ENCODE measurements around the gene KCNG4. TPM values are rescaled to one million over a fixed set of nuclear protein-coding genes. Genes with fewer than 3 reads are reported as not detected.
"Not testable (repeated sequence)": the region's sequence is repeated elsewhere in the genome, so short reads cannot be mapped to it uniquely, and the experiment has no call there.

The KCNG4 gene
- total RNA-seq, 1 experiment from 2014 or later: not detected

DNA sequence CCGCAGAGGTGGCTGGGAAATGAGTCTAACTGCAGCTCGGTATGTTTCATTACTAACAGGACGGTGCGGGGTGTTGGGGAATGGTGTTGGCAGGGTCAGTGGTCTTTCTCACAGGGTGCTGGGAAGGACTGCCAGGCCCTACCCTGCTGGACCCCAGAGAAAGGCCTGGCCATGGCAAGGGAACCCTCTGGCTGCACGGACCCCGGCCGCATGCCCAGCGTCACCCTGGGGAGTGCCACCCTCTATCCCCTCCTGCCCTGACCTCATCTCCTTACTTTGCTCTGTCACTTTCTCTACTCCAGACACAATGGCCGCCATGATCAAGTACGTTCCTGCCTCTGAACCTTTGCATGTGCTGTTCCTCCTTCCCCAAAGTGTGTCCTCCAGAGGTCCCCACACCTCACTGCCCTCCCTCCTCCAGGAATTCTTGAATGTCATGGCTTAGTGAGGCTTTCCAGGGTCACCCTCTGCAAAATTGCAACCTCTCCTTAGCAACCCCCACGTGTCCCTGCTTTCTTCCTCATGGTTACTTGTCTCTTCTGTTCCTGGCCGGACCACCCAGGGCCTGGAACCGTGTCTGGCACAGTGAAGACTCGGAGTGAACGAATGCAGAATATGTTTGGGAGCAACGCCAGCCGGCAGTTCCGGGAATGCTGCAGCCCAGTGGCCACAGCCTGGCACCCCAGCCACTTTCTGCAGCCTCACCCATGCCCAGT is 33.7 kb downstream of the KCNG4 start:
- Histone ChIP-seq H3K56ac (ENCODE audit: insufficient read length, low read depth, low read length) (no peak overlapping the region), H3K23ac (ENCODE audit: insufficient read length, low read depth, low read length) (no peak overlapping the region), H3K27ac (ENCODE audit: insufficient read length, low read depth, low read length) (no peak overlapping the region), H4K8ac (replicated peaks; ENCODE audit: insufficient read length, low read depth, low read length) (no peak overlapping the region), H3K27me3 (ENCODE audit: insufficient read depth, low read length) (no peaks in the 10 kb centered on the region), H3K18ac (ENCODE audit: insufficient read length, low read depth, low read length) (no peak overlapping the region), H2AK5ac (ENCODE audit: insufficient read length, low read length) (no peak overlapping the region), H2BK15ac (ENCODE audit: low read depth, low read length) (no peak overlapping the region), H3K79me1 (ENCODE audit: insufficient read depth, low read depth, low read length, poor library complexity, severe bottlenecking) (no peaks in the 10 kb centered on the region), H2AFZ (ENCODE audit: low read length) (no peak overlapping the region), H3K4me1 (ENCODE audit: insufficient read depth, low read length) (no peaks in the 10 kb centered on the region), H3K4me2 (ENCODE audit: insufficient read depth, insufficient read length, low read length) (no peak overlapping the region), H4K91ac (ENCODE audit: insufficient read length, low read depth, low read length) (no peak overlapping the region), H3K14ac (ENCODE audit: insufficient read depth, low read length) (no peak overlapping the region), H3K79me2 (ENCODE audit: insufficient read depth, low read length) (no peaks in the 10 kb centered on the region), H4K5ac (ENCODE audit: insufficient read length, low read depth, low read length) (no peak overlapping the region), H2BK5ac (ENCODE audit: insufficient read length, low read length) (no peak overlapping the region), H2BK120ac (ENCODE audit: low read depth, low read length, poor library complexity, severe bottlenecking) (no peak overlapping the region), H3K9ac (ENCODE audit: extremely low read depth, insufficient read length, low read length) (no peak overlapping the region), H3K23me2 (ENCODE audit: insufficient read length, low read depth, low read length, poor library complexity, severe bottlenecking) (no peaks in the 10 kb centered on the region), H4K20me1 (ENCODE audit: control insufficient read depth, insufficient read depth, insufficient read length) (no peaks in the 10 kb centered on the region), H2BK20ac (ENCODE audit: low read depth, low read length, poor library complexity, severe bottlenecking) (no peak overlapping the region), H3T11ph (ENCODE audit: low read length) (no peak overlapping the region), H3K4ac (ENCODE audit: low read depth, low read length) (no peak overlapping the region), H3K9me3 (ENCODE audit: control insufficient read depth, low read depth, low read length) (no peaks in the 10 kb centered on the region), H2BK12ac (ENCODE audit: insufficient read length, low read depth, low read length) (no peak overlapping the region)
- WGBS (ENCODE audit: extremely low coverage, insufficient read length, low lambda C conversion rate): no CpG with 5 or more reads among the region's 18 CpGs
- H3K4me1 Mint-ChIP-seq: peaks cover 5 to 7% of the 10 kb centered on the region in 2 experiments
- TF ChIP-seq, protein P1, sequence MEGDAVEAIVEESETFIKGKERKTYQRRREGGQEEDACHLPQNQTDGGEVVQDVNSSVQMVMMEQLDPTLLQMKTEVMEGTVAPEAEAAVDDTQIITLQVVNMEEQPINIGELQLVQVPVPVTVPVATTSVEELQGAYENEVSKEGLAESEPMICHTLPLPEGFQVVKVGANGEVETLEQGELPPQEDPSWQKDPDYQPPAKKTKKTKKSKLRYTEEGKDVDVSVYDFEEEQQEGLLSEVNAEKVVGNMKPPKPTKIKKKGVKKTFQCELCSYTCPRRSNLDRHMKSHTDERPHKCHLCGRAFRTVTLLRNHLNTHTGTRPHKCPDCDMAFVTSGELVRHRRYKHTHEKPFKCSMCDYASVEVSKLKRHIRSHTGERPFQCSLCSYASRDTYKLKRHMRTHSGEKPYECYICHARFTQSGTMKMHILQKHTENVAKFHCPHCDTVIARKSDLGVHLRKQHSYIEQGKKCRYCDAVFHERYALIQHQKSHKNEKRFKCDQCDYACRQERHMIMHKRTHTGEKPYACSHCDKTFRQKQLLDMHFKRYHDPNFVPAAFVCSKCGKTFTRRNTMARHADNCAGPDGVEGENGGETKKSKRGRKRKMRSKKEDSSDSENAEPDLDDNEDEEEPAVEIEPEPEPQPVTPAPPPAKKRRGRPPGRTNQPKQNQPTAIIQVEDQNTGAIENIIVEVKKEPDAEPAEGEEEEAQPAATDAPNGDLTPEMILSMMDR (conservative IDR thresholded peaks at IDR 0.05): no peak
- H3K27ac Mint-ChIP-seq: no peak overlapping the region; a peak in 1 of 7 replicates
- DNase-seq: no peak
- no peak overlapping the region for H3K4me3 Mint-ChIP-seq
- no peaks in the 10 kb centered on the region for H3K9me3 Mint-ChIP-seq
- H3K36me3 Mint-ChIP-seq (ENCODE audit: insufficient read depth in 1 of 3, low read depth in 3 of 3): no peaks in the 10 kb centered on the region
- no peaks in the 10 kb centered on the region; the same call in 1 of the 2 replicates for H3K27me3 Mint-ChIP-seq (ENCODE audit: low read depth)

DNA sequence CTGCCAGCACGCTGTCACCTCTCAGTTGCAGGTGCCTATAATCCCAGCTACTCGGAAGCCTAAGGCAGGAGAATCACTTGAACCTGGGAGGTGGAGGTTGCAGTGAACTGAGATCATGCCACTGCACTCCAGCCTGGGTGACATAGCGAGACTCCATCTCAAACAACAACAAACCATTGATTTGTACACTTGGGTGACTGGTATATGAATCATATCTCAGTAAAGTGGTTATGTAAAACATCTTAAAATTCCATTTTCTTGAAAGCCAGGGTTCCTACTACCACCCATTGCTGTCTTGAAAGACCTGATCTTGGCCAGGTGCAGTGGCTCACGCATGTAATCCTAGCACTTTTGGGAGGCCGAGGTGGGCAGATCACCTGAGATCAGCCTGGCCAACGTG is 34.7 kb downstream of the KCNG4 start:
- not testable (repeated sequence) for H3K27ac Mint-ChIP-seq; H3K79me2 ChIP-seq (ENCODE audit: insufficient read depth, low read length); H4K8ac ChIP-seq (replicated peaks; ENCODE audit: insufficient read length, low read depth, low read length); H3T11ph ChIP-seq (ENCODE audit: low read length); H3K9ac ChIP-seq (ENCODE audit: extremely low read depth, insufficient read length, low read length); H3K4me1 Mint-ChIP-seq; H3K18ac ChIP-seq (ENCODE audit: insufficient read length, low read depth, low read length); H2BK12ac ChIP-seq (ENCODE audit: insufficient read length, low read depth, low read length); H2BK5ac ChIP-seq (ENCODE audit: insufficient read length, low read length); H2BK20ac ChIP-seq (ENCODE audit: low read depth, low read length, poor library complexity, severe bottlenecking); H3K9me3 ChIP-seq (ENCODE audit: control insufficient read depth, low read depth, low read length); H3K4me2 ChIP-seq (ENCODE audit: insufficient read depth, insufficient read length, low read length); H2BK120ac ChIP-seq (ENCODE audit: low read depth, low read length, poor library complexity, severe bottlenecking); DNase-seq; H4K91ac ChIP-seq (ENCODE audit: insufficient read length, low read depth, low read length); H3K27me3 Mint-ChIP-seq (ENCODE audit: low read depth); H3K36me3 Mint-ChIP-seq (ENCODE audit: insufficient read depth in 1 of 3, low read depth in 3 of 3); H3K4ac ChIP-seq (ENCODE audit: low read depth, low read length); H4K5ac ChIP-seq (ENCODE audit: insufficient read length, low read depth, low read length); H3K4me1 ChIP-seq (ENCODE audit: insufficient read depth, low read length); H4K20me1 ChIP-seq (ENCODE audit: control insufficient read depth, insufficient read depth, insufficient read length); H3K56ac ChIP-seq (ENCODE audit: insufficient read length, low read depth, low read length); H3K27me3 ChIP-seq (ENCODE audit: insufficient read depth, low read length); H2BK15ac ChIP-seq (ENCODE audit: low read depth, low read length); H3K27ac ChIP-seq (ENCODE audit: insufficient read length, low read depth, low read length); H2AFZ ChIP-seq (ENCODE audit: low read length); H3K4me3 Mint-ChIP-seq; H3K23me2 ChIP-seq (ENCODE audit: insufficient read length, low read depth, low read length, poor library complexity, severe bottlenecking); H2AK5ac ChIP-seq (ENCODE audit: insufficient read length, low read length); H3K79me1 ChIP-seq (ENCODE audit: insufficient read depth, low read depth, low read length, poor library complexity, severe bottlenecking); H3K9me3 Mint-ChIP-seq; H3K14ac ChIP-seq (ENCODE audit: insufficient read depth, low read length); H3K23ac ChIP-seq (ENCODE audit: insufficient read length, low read depth, low read length)
- no CpG with 5 or more reads among the region's 6 CpGs for WGBS (ENCODE audit: extremely low coverage, insufficient read length, low lambda C conversion rate)
